GM12878 (cell line): ENCODE measurements around the gene CTNNBL1. TPM values are rescaled to one million over a fixed set of nuclear protein-coding genes. Genes with fewer than 3 reads are reported as not detected.

Experiments
- ATAC-seq: fragments of 200-7000 bp; cut with Tn5 transposase; 3 replicates; pipeline ENCODE4 v1.9.1; 2020; ENCODE audit warnings: mild to moderate bottlenecking, moderate library complexity
- BruUV-seq: library from RNA; stranded (reverse); fragments of 400-500 nt; replicated peaks from 2 replicates; lab custom pipeline; 2021; lab: Mats Ljungman, UMichigan
- CTCF ChIA-PET: fragments of 300-600 bp; sonication (Branson Sonifier 250); formaldehyde crosslinking; extraction: SDS; loops from one replicate; lab custom pipeline; 2021; ENCODE audit warnings: inconsistent platforms; lab: Yijun Ruan, JAX
- POLR2A ChIA-PET: fragments of 350-600 bp; formaldehyde crosslinking; extraction: SDS; loops from one replicate; lab custom pipeline; 2021; ENCODE audit warnings: inconsistent platforms; lab: Charles Lee
- RAD21 ChIA-PET: fragments of 300-600 bp; sonication (Branson Sonifier 250); formaldehyde crosslinking; loops from one replicate; lab custom pipeline; 2023; ENCODE audit warnings: antibody characterized with exemption; ENCODE audit not compliant: unreplicated experiment; lab: Charles Lee
- SMC1A ChIA-PET: fragments of 300-600 bp; sonication (Branson Sonifier 250); formaldehyde crosslinking; loops from one replicate; lab custom pipeline; 2023; ENCODE audit not compliant: unreplicated experiment, uncharacterized antibody; lab: Charles Lee
- DNase-seq: peaks from one replicate; pipeline ENCODE4 v3.0.0-alpha.2; 2011; ENCODE audit warnings: low read depth, low spot score
- FAIRE-seq: peaks from 3 replicates; lab custom pipeline; 2011; peaks lifted over from hg19 to GRCh38; lab: Jason Lieb, UNC
- H2AFZ ChIP-seq: 2 replicates; pipeline ENCODE4 v1.6.0; 2011; ENCODE audit warnings: low read depth, low read length, control low read depth; ENCODE audit not compliant: control insufficient read depth
- H3K27ac ChIP-seq: 2 replicates; pipeline ENCODE4 v1.5.1; 2011; ENCODE audit warnings: control low read depth; ENCODE audit not compliant: control insufficient read depth, insufficient read depth
- H3K27me3 ChIP-seq, 2 experiments: replicated peaks in 1 of 2; 2 replicates each; pipeline versions ENCODE4 v1.6.0 to v1.6.1; 2011; ENCODE audit warnings: low read length in 1 of 2; ENCODE audit not compliant: control insufficient read depth in 2 of 2, insufficient read depth in 2 of 2
- H3K36me3 ChIP-seq, 2 experiments: 2 replicates each; pipeline ENCODE4 v1.5.1; 2011; ENCODE audit warnings: low read length in 1 of 2; ENCODE audit not compliant: control insufficient read depth in 2 of 2, insufficient read depth in 2 of 2
- H3K4me1 ChIP-seq: 2 replicates; pipeline ENCODE4 v1.6.1; 2011; ENCODE audit warnings: mild to moderate bottlenecking, low read length, moderate library complexity, mixed read lengths; ENCODE audit not compliant: control insufficient read depth, insufficient read depth
- H3K4me2 ChIP-seq: 2 replicates; pipeline ENCODE4 v1.6.0; 2011; ENCODE audit warnings: control low read depth; ENCODE audit not compliant: control insufficient read depth, insufficient read depth
- H3K4me3 ChIP-seq: fragments of 200-600 bp; sonication (generic); 2 replicates; pipeline ENCODE4 v1.5.1; 2016
- H3K79me2 ChIP-seq: 2 replicates; pipeline ENCODE4 v1.6.0; 2011; ENCODE audit warnings: low read length; ENCODE audit not compliant: control insufficient read depth, insufficient read depth
- H3K9ac ChIP-seq: 2 replicates; pipeline ENCODE4 v1.8.0; 2011; ENCODE audit warnings: low read length, control low read depth, mixed read lengths; ENCODE audit not compliant: control insufficient read depth, insufficient read depth
- H3K9me3 ChIP-seq: replicated peaks from 3 replicates; pipeline ENCODE4 v1.5.1; 2011; ENCODE audit warnings: mild to moderate bottlenecking, low read length; ENCODE audit not compliant: control insufficient read depth, insufficient read depth
- H4K20me1 ChIP-seq: 2 replicates; pipeline ENCODE4 v1.6.0; 2011; ENCODE audit not compliant: control insufficient read depth, insufficient read depth
- ASH2L ChIP-seq: fragments of 300-600, 200-600 bp; sonication (generic); IDR thresholded peaks from 2 replicates; pipeline ENCODE4 v1.6.1; 2017; ENCODE audit warnings: low read depth, mild to moderate bottlenecking, borderline replicate concordance
- BCL11A ChIP-seq: IDR thresholded peaks from 2 replicates; pipeline ENCODE4 v1.6.1; 2011; ENCODE audit warnings: low read depth, low read length
- CBX5 ChIP-seq: sonication (generic); IDR thresholded peaks from 2 replicates; pipeline ENCODE4 v1.6.1; 2016; ENCODE audit warnings: low read depth, moderate library complexity, mild to moderate bottlenecking, inconsistent platforms
- CHD2 ChIP-seq: IDR thresholded peaks from 2 replicates; pipeline ENCODE4 v1.6.1; 2011; ENCODE audit warnings: low read depth, low read length, improper control_type of control experiment, borderline replicate concordance
- GABPA ChIP-seq: IDR thresholded peaks from 2 replicates; pipeline ENCODE4 v1.6.1; 2014; ENCODE audit warnings: antibody characterized with exemption, low read depth, mild to moderate bottlenecking, inconsistent platforms
- MEF2A ChIP-seq: IDR thresholded peaks from 2 replicates; pipeline ENCODE4 v1.6.1; 2011; ENCODE audit warnings: low read depth, mild to moderate bottlenecking, low read length, moderate library complexity; ENCODE audit not compliant: insufficient read depth
- MTA2 ChIP-seq: fragments of 450-650 bp; IDR thresholded peaks from 2 replicates; pipeline ENCODE4 v1.6.1; 2016; ENCODE audit warnings: low read depth, mild to moderate bottlenecking, moderate library complexity
- NFIC ChIP-seq: IDR thresholded peaks from 2 replicates; pipeline ENCODE4 v1.6.1; 2012; ENCODE audit warnings: low read depth, mild to moderate bottlenecking, inconsistent platforms, low read length, moderate library complexity
- POLR2A ChIP-seq: IDR thresholded peaks from 2 replicates; pipeline ENCODE4 v1.6.1; 2011; ENCODE audit warnings: low read depth, mild to moderate bottlenecking, low read length
- RB1 ChIP-seq: fragments of 450-650 bp; formaldehyde crosslinking; IDR thresholded peaks from 2 replicates; pipeline ENCODE4 v1.6.1; 2017; ENCODE audit warnings: mild to moderate bottlenecking, borderline replicate concordance
- RBBP5 ChIP-seq: fragments of 200-600 bp; sonication (generic); conservative IDR thresholded peaks from 2 replicates; pipeline ENCODE4 v1.6.1; 2016
- RUNX3 ChIP-seq: IDR thresholded peaks from 2 replicates; pipeline ENCODE4 v1.6.1; 2012; ENCODE audit warnings: low read length, inconsistent platforms
- SRF ChIP-seq, 2 experiments: IDR thresholded peaks; 2 replicates each; pipeline ENCODE4 v1.6.1; 2011; ENCODE audit warnings: low read depth in 2 of 2, low read length in 2 of 2, mild to moderate bottlenecking in 1 of 2, moderate library complexity in 1 of 2
- SUZ12 ChIP-seq: fragments of 200-600 bp; sonication (generic); IDR thresholded peaks from one replicate; pipeline ENCODE4 v1.6.1; 2018; ENCODE audit warnings: antibody characterized with exemption, mild to moderate bottlenecking; ENCODE audit not compliant: unreplicated experiment
- ZNF274 ChIP-seq: IDR thresholded peaks from one replicate; pipeline ENCODE4 v1.8.0; 2011; ENCODE audit not compliant: insufficient read length, insufficient read depth
- ZNF384 ChIP-seq: IDR thresholded peaks from 2 replicates; pipeline ENCODE4 v1.6.1; 2012; ENCODE audit warnings: low read depth, mild to moderate bottlenecking, low read length, improper control_type of control experiment, borderline replicate concordance
- WGBS: methylation state at CpG from one replicate; pipeline ENCODE4 v1.1.6; 2016; ENCODE audit warnings: low lambda C conversion rate; ENCODE audit not compliant: insufficient replicate concordance, insufficient coverage; ENCODE audit errors: missing lambda C conversion rate; 5-methylcytosine and 5-hydroxymethylcytosine counted together
- in situ Hi-C: fragments of 300-500 bp; cut with MboI; formaldehyde crosslinking; loops from 9 replicates; pipeline ENCODE4 v1.14.3; 2018; ENCODE audit warnings: mixed read lengths
- intact Hi-C: fragments of 100-400 bp; cut with micrococcal nuclease; formaldehyde crosslinking; loops from one replicate; pipeline ENCODE4 v1.14.2; 2022; ENCODE audit not compliant: unreplicated experiment
- polyA plus RNA-seq, 11 experiments: library from polyadenylated mRNA; depleted of rRNA in 4 of 11; unstranded in 6 of 11; stranded (reverse) in 5 of 11; fragments of >200 nt; fragmentation: Nextera tagmentation in 4 of 11; fragmentation: Illumina TruSeq in 1 of 11; extraction: Ambion mirVana in 4 of 11; extraction: Trizol in 1 of 11; gene quantifications; 1 replicate in 1 of 11; 2 replicates in 10 of 11; pipeline versions ENCODE4 v1.2.1 to v1.2.3, GENCODE V29; 2011 to 2016; ENCODE audit warnings: inconsistent platforms in 2 of 11, missing spikeins in 2 of 11, low read depth in 1 of 11
- total RNA-seq, 4 experiments: library from RNA; depleted of rRNA in 3 of 4; stranded (reverse); fragments of >200 nt in 3 of 4; fragmentation: Illumina TruSeq in 1 of 4; extraction: Trizol in 1 of 4; gene quantifications; 2 replicates each; pipeline versions ENCODE4 v1.2.1 to v1.2.3, GENCODE V29; 2013 to 2021
- TF ChIP-seq, protein P1 (sequence below): fragments of 450-650 bp; formaldehyde crosslinking; IDR thresholded peaks from 2 replicates; pipeline ENCODE4 v1.4.0; 2020; ENCODE audit warnings: mild to moderate bottlenecking, moderate library complexity
- TF ChIP-seq, protein P2 (sequence below): IDR thresholded peaks from 2 replicates; pipeline ENCODE4 v1.6.1; 2012; ENCODE audit warnings: low read depth, low read length, improper control_type of control experiment
- TF ChIP-seq, protein P3 (sequence below): fragments of 150-350 bp; IDR thresholded peaks from 2 replicates; pipeline ENCODE4 v1.6.1; 2014; ENCODE audit warnings: mild to moderate bottlenecking, low read depth, low read length

CTNNBL1 gene
- total and polyA plus RNA-seq, 10 of the 15 experiments (the other 5 are each of a cell fraction or from before 2014, with no cell fraction given) = 43.1 to 102 (median 67.8) TPM

DNA sequence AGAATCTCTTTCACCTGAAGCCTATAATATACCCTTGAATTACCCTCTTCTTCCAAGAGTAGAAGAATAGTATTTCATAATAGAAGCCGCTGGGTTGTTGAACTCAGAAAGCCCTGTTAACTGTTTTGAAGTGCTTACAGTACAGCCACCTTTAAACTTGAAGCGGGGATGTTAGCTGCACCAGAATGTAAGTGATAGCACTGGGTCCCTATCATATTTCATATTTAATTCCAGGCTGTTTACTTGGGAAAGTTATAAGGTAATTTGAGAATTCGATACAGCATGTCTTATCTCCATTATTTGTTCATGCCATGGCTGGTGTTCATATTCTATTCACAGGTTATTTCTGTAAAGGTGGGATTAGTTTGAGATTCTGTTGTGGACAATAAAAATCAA lies 145.6 kb downstream of the CTNNBL1 start (continued):
- no peak for TF ChIP-seq MEF2A
- no peak for TF ChIP-seq POLR2A
- TF ChIP-seq, protein P1, sequence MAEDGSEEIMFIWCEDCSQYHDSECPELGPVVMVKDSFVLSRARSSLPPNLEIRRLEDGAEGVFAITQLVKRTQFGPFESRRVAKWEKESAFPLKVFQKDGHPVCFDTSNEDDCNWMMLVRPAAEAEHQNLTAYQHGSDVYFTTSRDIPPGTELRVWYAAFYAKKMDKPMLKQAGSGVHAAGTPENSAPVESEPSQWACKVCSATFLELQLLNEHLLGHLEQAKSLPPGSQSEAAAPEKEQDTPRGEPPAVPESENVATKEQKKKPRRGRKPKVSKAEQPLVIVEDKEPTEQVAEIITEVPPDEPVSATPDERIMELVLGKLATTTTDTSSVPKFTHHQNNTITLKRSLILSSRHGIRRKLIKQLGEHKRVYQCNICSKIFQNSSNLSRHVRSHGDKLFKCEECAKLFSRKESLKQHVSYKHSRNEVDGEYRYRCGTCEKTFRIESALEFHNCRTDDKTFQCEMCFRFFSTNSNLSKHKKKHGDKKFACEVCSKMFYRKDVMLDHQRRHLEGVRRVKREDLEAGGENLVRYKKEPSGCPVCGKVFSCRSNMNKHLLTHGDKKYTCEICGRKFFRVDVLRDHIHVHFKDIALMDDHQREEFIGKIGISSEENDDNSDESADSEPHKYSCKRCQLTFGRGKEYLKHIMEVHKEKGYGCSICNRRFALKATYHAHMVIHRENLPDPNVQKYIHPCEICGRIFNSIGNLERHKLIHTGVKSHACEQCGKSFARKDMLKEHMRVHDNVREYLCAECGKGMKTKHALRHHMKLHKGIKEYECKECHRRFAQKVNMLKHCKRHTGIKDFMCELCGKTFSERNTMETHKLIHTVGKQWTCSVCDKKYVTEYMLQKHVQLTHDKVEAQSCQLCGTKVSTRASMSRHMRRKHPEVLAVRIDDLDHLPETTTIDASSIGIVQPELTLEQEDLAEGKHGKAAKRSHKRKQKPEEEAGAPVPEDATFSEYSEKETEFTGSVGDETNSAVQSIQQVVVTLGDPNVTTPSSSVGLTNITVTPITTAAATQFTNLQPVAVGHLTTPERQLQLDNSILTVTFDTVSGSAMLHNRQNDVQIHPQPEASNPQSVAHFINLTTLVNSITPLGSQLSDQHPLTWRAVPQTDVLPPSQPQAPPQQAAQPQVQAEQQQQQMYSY = no peak

- Histone ChIP-seq H2AFZ (no peak overlapping the region), H3K27me3 (no peaks in the 10 kb centered on the region), H4K20me1 (no peaks in the 10 kb centered on the region), H3K4me2 (no peak overlapping the region), H3K9me3 (no peaks in the 10 kb centered on the region), H3K9ac (no peak overlapping the region), H3K36me3 (peaks cover 8 to 16% of the 10 kb centered on the region in 2 experiments), H3K79me2 (no peaks in the 10 kb centered on the region), H3K4me1 (peaks cover 2% of the 10 kb centered on the region; the same call in 1 of the 2 replicates), H3K4me3 (no peak overlapping the region), H3K27ac (no peak overlapping the region)
- DNase-seq (no peak), ATAC-seq (no peak), FAIRE-seq (no peak)
- SMC1A ChIA-PET = interaction anchor here (1.0 kb wide), 1 partner anchor 11 kb away, joined by 3 read pairs; no protein-coding TSS in a partner anchor
- no peak for TF ChIP-seq SRF (IDR thresholded peaks at IDR 0.05; ENCODE audit: low read depth in 2 of 2, low read length in 2 of 2)
- TF ChIP-seq ASH2L = no peak
- no peak for TF ChIP-seq NFIC
- no peak for TF ChIP-seq CHD2
- TF ChIP-seq, protein P2, sequence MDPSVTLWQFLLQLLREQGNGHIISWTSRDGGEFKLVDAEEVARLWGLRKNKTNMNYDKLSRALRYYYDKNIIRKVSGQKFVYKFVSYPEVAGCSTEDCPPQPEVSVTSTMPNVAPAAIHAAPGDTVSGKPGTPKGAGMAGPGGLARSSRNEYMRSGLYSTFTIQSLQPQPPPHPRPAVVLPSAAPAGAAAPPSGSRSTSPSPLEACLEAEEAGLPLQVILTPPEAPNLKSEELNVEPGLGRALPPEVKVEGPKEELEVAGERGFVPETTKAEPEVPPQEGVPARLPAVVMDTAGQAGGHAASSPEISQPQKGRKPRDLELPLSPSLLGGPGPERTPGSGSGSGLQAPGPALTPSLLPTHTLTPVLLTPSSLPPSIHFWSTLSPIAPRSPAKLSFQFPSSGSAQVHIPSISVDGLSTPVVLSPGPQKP = no peak
- no peak for TF ChIP-seq GABPA
- no peak for TF ChIP-seq RB1
- TF ChIP-seq, protein P3, sequence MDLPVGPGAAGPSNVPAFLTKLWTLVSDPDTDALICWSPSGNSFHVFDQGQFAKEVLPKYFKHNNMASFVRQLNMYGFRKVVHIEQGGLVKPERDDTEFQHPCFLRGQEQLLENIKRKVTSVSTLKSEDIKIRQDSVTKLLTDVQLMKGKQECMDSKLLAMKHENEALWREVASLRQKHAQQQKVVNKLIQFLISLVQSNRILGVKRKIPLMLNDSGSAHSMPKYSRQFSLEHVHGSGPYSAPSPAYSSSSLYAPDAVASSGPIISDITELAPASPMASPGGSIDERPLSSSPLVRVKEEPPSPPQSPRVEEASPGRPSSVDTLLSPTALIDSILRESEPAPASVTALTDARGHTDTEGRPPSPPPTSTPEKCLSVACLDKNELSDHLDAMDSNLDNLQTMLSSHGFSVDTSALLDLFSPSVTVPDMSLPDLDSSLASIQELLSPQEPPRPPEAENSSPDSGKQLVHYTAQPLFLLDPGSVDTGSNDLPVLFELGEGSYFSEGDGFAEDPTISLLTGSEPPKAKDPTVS = no peak
- TF ChIP-seq SUZ12 = no peak
- no peak for TF ChIP-seq ZNF274
- no peak for TF ChIP-seq ZNF384
- no peak for TF ChIP-seq RUNX3
- no peak for TF ChIP-seq RBBP5
- TF ChIP-seq BCL11A = no peak
- TF ChIP-seq MTA2 = no peak
- no peak for TF ChIP-seq CBX5
- intact Hi-C loops = no loop called here
- BruUV-seq = no TSS peak
- RAD21 ChIA-PET = no interaction called here
- 85% methylated on average over 7 of the region's 7 CpGs for WGBS
- CTCF ChIA-PET = no interaction called here
- in situ Hi-C loops = no loop called here
- POLR2A ChIA-PET = no interaction called here
These were observed 146.1 kb downstream of the CTNNBL1 start for GRCh38 chr20:37839955-37840354.
